Panc1 (cell line): ENCODE measurements around the gene BBX. TPM values are rescaled to one million over a fixed set of nuclear protein-coding genes. Genes with fewer than 3 reads are reported as not detected.

ENCODE experiments used
- ATAC-seq: fragments of 200-7000 bp; cut with Tn5 transposase; 2 replicates; pipeline ENCODE4 v1.9.1; 2020; ENCODE audit warnings: mild to moderate bottlenecking, moderate library complexity
- BruUV-seq: library from RNA; stranded (reverse); fragments of 400-500 nt; replicated peaks from 2 replicates; lab custom pipeline; 2021; lab: Mats Ljungman, UMichigan
- CTCF ChIA-PET: fragments of 300-600 bp; sonication (Branson Sonifier 250); formaldehyde crosslinking; loops from one replicate; lab custom pipeline; 2022; ENCODE audit warnings: antibody characterized with exemption; lab: Charles Lee
- POLR2A ChIA-PET: fragments of 300-600 bp; sonication (Branson Sonifier 250); formaldehyde crosslinking; loops from one replicate; lab custom pipeline; 2022; ENCODE audit warnings: antibody characterized with exemption; lab: Charles Lee
- DNase-seq: peaks from one replicate; pipeline ENCODE4 v3.0.0-alpha.2; 2010; ENCODE audit warnings: low read depth, low spot score
- H3K27ac ChIP-seq: 2 replicates; pipeline ENCODE4 v1.5.1; 2011; ENCODE audit warnings: mild to moderate bottlenecking, low read length, inconsistent platforms
- H3K27me3 ChIP-seq: fragments of 200-500 bp; sonication (Bioruptor generic); 2 replicates; pipeline ENCODE4 v1.6.0; 2014; ENCODE audit warnings: low read length, inconsistent platforms; ENCODE audit not compliant: control insufficient read depth, insufficient read depth
- H3K36me3 ChIP-seq: fragments of 200-500 bp; sonication (Bioruptor generic); 2 replicates; pipeline ENCODE4 v1.5.1; 2014; ENCODE audit warnings: inconsistent platforms, mild to moderate bottlenecking, low read length, moderate library complexity; ENCODE audit not compliant: control insufficient read depth, insufficient read depth
- H3K4me1 ChIP-seq: 2 replicates; pipeline ENCODE4 v1.5.1; 2011; ENCODE audit warnings: inconsistent platforms, mild to moderate bottlenecking, low read length, moderate library complexity; ENCODE audit not compliant: control insufficient read depth, insufficient read depth
- H3K4me3 ChIP-seq, 2 experiments: 2 replicates each; pipeline ENCODE4 v1.5.1; 2011 to 2012; ENCODE audit warnings: low read depth in 2 of 2, low read length in 2 of 2, mild to moderate bottlenecking in 2 of 2, inconsistent platforms in 1 of 2, moderate library complexity in 1 of 2
- H3K9me3 ChIP-seq: fragments of 200-500 bp; sonication (Bioruptor generic); 2 replicates; pipeline ENCODE4 v1.5.1; 2014; ENCODE audit warnings: low read depth, mild to moderate bottlenecking, inconsistent platforms, low read length, moderate library complexity; ENCODE audit not compliant: control insufficient read depth, insufficient read depth
- POLR2AphosphoS5 ChIP-seq: IDR thresholded peaks from 2 replicates; pipeline ENCODE4 v1.6.1; 2012; ENCODE audit warnings: mild to moderate bottlenecking, low read depth, low read length, moderate library complexity
- REST ChIP-seq, 2 experiments: IDR thresholded peaks; 2 replicates each; pipeline ENCODE4 v1.6.1; 2011 to 2012; ENCODE audit warnings: low read depth in 2 of 2, control low read depth in 1 of 2, low read length in 1 of 2, mild to moderate bottlenecking in 1 of 2, moderate library complexity in 1 of 2; ENCODE audit not compliant: insufficient read depth in 1 of 2
- SIN3A ChIP-seq: IDR thresholded peaks from 2 replicates; pipeline ENCODE4 v1.6.1; 2012; ENCODE audit warnings: low read depth, mild to moderate bottlenecking, low read length, moderate library complexity, borderline replicate concordance; ENCODE audit not compliant: insufficient read depth
- TCF7L2 ChIP-seq: IDR thresholded peaks from 2 replicates; pipeline ENCODE4 v1.6.1; 2011; ENCODE audit warnings: mild to moderate bottlenecking, low read depth, low read length, inconsistent platforms
- in situ Hi-C: cut with HindIII; loops from 2 replicates; pipeline ENCODE4 v1.10.0; 2016; ENCODE audit warnings: low sequenced_read_pairs, low pct_unique_long_range_greater_than_20kb
- intact Hi-C: fragments of 100-400 bp; cut with micrococcal nuclease; formaldehyde crosslinking; loops from one replicate; pipeline ENCODE4 v1.10.0; 2022; ENCODE audit not compliant: unreplicated experiment
- total RNA-seq: library from RNA; stranded (reverse); gene quantifications from one replicate; pipeline ENCODE4 v1.2.1, GENCODE V29; 2021; ENCODE audit not compliant: unreplicated experiment
- TF ChIP-seq, protein P1 (sequence below): fragments of 450-650 bp; IDR thresholded peaks from 2 replicates; pipeline ENCODE4 v1.5.1; 2017; ENCODE audit warnings: mild to moderate bottlenecking

Gene BBX
- total RNA-seq, 1 experiment from 2014 or later: 28.5 TPM

DNA sequence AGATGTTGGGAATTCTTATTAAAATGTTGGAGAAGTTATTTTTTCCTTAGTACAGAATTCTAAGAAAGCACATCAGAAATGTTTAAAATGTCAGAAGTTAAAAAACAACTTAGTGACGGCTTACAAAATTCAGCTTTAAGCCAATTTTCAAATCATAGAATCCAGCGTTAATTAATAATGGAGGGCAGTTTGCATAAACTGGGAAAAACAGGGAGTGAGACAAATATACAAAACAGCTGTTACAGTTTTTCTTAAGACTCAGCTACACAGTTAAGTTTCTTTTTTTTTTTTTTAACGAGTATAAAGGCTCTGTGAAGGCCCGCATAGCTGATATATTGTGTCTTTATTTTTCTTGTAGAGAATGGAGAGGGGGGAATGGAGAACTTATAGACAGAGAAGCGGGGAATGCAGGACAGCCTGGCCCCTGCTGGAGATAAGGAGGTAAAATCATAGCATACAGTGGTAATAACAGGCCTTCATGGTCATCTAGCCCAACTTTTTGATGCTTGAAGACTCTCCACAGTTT lies 164.4 kb downstream of the BBX start:
- TF ChIP-seq SIN3A (no peak), REST (IDR thresholded peaks at IDR 0.05; ENCODE audit: insufficient read depth in 1 of 2, low read depth in 2 of 2, low read length in 1 of 2) (no peak), TCF7L2 (no peak), POLR2AphosphoS5 (no peak)
- TF ChIP-seq, protein P1, sequence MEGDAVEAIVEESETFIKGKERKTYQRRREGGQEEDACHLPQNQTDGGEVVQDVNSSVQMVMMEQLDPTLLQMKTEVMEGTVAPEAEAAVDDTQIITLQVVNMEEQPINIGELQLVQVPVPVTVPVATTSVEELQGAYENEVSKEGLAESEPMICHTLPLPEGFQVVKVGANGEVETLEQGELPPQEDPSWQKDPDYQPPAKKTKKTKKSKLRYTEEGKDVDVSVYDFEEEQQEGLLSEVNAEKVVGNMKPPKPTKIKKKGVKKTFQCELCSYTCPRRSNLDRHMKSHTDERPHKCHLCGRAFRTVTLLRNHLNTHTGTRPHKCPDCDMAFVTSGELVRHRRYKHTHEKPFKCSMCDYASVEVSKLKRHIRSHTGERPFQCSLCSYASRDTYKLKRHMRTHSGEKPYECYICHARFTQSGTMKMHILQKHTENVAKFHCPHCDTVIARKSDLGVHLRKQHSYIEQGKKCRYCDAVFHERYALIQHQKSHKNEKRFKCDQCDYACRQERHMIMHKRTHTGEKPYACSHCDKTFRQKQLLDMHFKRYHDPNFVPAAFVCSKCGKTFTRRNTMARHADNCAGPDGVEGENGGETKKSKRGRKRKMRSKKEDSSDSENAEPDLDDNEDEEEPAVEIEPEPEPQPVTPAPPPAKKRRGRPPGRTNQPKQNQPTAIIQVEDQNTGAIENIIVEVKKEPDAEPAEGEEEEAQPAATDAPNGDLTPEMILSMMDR: no peak
- Histone ChIP-seq H3K4me3 (no peak overlapping the region), H3K36me3 (no peaks in the 10 kb centered on the region), H3K9me3 (no peaks in the 10 kb centered on the region), H3K27me3 (no peaks in the 10 kb centered on the region), H3K4me1 (no peaks in the 10 kb centered on the region; the same call in 1 of the 2 replicates), H3K27ac (no peak overlapping the region)
- DNase-seq (no peak), ATAC-seq (no peak)
- intact Hi-C loops: no loop called here
- POLR2A ChIA-PET: no interaction called here
- CTCF ChIA-PET: interaction anchor here (0.6 kb wide), 1 partner anchor 20 kb away, joined by 3 read pairs; no protein-coding TSS in a partner anchor
- no TSS peak for BruUV-seq
- in situ Hi-C loops: no loop called here

DNA sequence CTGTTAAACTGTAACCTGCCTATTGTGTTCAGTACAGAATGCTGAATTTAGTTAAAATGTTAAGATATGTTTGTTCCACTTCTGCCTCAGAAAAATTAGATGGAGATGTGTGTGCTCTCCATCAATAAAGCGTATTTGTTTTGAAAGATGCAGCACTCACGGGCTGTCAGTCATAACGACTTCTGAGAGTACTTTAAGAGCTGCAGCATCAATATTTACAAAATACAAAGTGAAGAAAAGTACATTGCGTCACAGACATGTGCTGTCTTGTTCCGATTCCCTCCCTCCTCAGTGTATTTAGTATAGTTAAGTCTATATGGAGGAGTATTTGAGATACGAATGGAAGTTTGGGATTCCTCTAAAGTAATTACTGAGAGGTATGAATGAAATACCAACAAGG lies 166.6 kb downstream of the BBX start:
- Histone ChIP-seq H3K4me1 (no peaks in the 10 kb centered on the region; the same call in 1 of the 2 replicates), H3K9me3 (no peaks in the 10 kb centered on the region), H3K27ac (no peak overlapping the region), H3K36me3 (no peaks in the 10 kb centered on the region), H3K4me3 (no peak overlapping the region), H3K27me3 (no peaks in the 10 kb centered on the region)
- ChIA-PET POLR2A (no interaction called here), CTCF (no interaction called here)
- DNase-seq (no peak), ATAC-seq (no peak)
- TF ChIP-seq REST (IDR thresholded peaks at IDR 0.05; ENCODE audit: insufficient read depth in 1 of 2, low read depth in 2 of 2, low read length in 1 of 2) (no peak), TCF7L2 (no peak), SIN3A (no peak), POLR2AphosphoS5 (no peak)
- TF ChIP-seq, protein P1: no peak
- BruUV-seq: no TSS peak
- in situ Hi-C loops (no loop called here), intact Hi-C loops (no loop called here)
